ENCODE data around the gene CST9. TPM values are rescaled to one million over a fixed set of nuclear protein-coding genes. Genes with fewer than 3 reads are reported as not detected.

Gene CST9
- total RNA-seq, 1 experiment from 2014 or later = not detected

- ChIA-PET POLR2A (ENCODE audit: unreplicated experiment) (no interaction called here), CTCF (no interaction called here)
- Histone ChIP-seq H3K4me2 (ENCODE audit: low read length) (no peak overlapping the region), H3K27ac (ENCODE audit: low read length) (no peak overlapping the region), H3K4me3 (ENCODE audit: low read length) (no peak overlapping the region), H2AFZ (ENCODE audit: low read length) (no peak overlapping the region), H3K9me3 (ENCODE audit: low read length) (no peaks in the 10 kb centered on the region), H3F3A (ENCODE audit: low read length, unreplicated experiment) (no peaks in the 10 kb centered on the region), H3K79me2 (ENCODE audit: low read length) (peaks cover 27% of the 10 kb centered on the region), H3K4me1 (ENCODE audit: insufficient read depth, low read length) (peaks cover 25% of the 10 kb centered on the region), H4K20me1 (ENCODE audit: low read length) (0 out of 2 replicates have a peak, but pooled peaks cover 11% of the 10 kb centered on the region), H3K36me3 (ENCODE audit: low read depth, low read length) (0 out of 2 replicates have a peak, but pooled peaks cover 5% of the 10 kb centered on the region), H3K9me2 (replicated peaks; ENCODE audit: low read length) (no peaks in the 10 kb centered on the region), H3K27me3 (ENCODE audit: low read length) (no peaks in the 10 kb centered on the region), H3K9ac (ENCODE audit: low read length) (no peak overlapping the region)
- TF ChIP-seq CTCF (conservative IDR thresholded peaks at IDR 0.05; ENCODE audit: low read depth, low read length) (no peak), EZH2 (IDR thresholded peaks at IDR 0.05; ENCODE audit: low read length, unreplicated experiment) (no peak), EZH2phosphoT487 (IDR thresholded peaks at IDR 0.05; ENCODE audit: borderline replicate concordance, low read length) (no peak)
- DNase-seq (no peak), ATAC-seq (no peak)
- no TSS peak for BruUV-seq (replicated peaks)
- intact Hi-C loops (cut with micrococcal nuclease) = no loop called here
Observed at GRCh38 chr20:23634044-23634801, 28.5 kb upstream of the CST9 start.

GRCh38 chr20:23632711-23633573 lies 27.2 kb upstream of the CST9 start:
- Histone ChIP-seq H4K20me1 (ENCODE audit: low read length) (0 out of 2 replicates have a peak, but pooled peaks cover 11% of the 10 kb centered on the region), H3K36me3 (ENCODE audit: low read depth, low read length) (0 out of 2 replicates have a peak, but pooled peaks cover 5% of the 10 kb centered on the region), H3K27me3 (ENCODE audit: low read length) (no peaks in the 10 kb centered on the region), H2AFZ (ENCODE audit: low read length) (no peak overlapping the region), H3K79me2 (ENCODE audit: low read length) (peaks cover 27% of the 10 kb centered on the region), H3K4me2 (ENCODE audit: low read length) (no peak overlapping the region), H3K4me1 (ENCODE audit: insufficient read depth, low read length) (peaks cover 31% of the 10 kb centered on the region), H3K27ac (ENCODE audit: low read length) (no peak overlapping the region), H3K4me3 (ENCODE audit: low read length) (no peak overlapping the region), H3K9ac (ENCODE audit: low read length) (no peak overlapping the region), H3F3A (ENCODE audit: low read length, unreplicated experiment) (no peaks in the 10 kb centered on the region), H3K9me3 (ENCODE audit: low read length) (no peaks in the 10 kb centered on the region), H3K9me2 (replicated peaks; ENCODE audit: low read length) (no peaks in the 10 kb centered on the region)
- POLR2A ChIA-PET (ENCODE audit: unreplicated experiment) = no interaction called here
- BruUV-seq (replicated peaks) = no TSS peak
- TF ChIP-seq CTCF (conservative IDR thresholded peaks at IDR 0.05; ENCODE audit: low read depth, low read length) (no peak), EZH2phosphoT487 (IDR thresholded peaks at IDR 0.05; ENCODE audit: borderline replicate concordance, low read length) (no peak), EZH2 (IDR thresholded peaks at IDR 0.05; ENCODE audit: low read length, unreplicated experiment) (no peak)
- CTCF ChIA-PET = no interaction called here
- DNase-seq (no peak), ATAC-seq (no peak)
- intact Hi-C loops (cut with micrococcal nuclease) = no loop called here

Data from PC-3 (cell line).